ENCODE results near the gene P2RX6.
"Not testable (repeated sequence)": the region's sequence is repeated elsewhere in the genome, so short reads cannot be mapped to it uniquely, and the experiment has no call there.

P2RX6 gene

DNA sequence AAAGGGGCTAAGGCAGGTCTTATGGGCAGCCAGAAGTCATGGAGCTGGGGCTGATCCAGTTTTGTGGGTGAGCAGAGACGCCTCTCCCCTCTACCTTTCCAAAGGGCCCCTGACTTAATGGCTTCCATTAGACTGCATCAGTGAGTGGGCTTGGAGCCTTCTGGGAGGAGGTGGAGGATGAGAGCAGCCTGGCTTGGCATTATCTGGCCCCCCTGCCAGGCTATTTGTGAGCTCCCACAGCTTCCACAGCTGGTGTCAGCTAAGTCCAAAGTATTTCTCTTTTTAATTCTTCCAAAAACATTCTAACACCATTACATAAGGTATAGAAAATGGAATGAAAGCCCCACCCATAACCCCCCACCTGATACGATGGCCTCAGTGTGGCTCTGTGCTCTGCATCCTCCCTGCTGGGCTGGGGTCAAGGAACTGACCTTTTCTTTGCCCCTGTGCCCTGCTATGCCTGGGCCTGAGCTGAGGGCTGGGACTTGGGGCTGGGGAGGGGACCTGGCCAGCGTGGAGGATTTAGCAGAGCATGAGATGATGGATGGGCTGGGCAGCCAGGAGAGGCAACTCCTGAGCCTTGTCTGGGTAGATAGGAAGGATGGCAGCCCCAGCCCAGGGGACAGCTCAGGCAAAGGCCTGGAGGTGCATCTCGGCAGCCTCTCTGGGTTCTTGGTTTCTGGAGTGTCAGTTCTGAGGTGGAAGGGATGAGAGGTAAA, 43.9 kb upstream of the P2RX6 start:
- H3K4me3 ChIP-seq (ENCODE audit: low read length): no peak overlapping the region
- no peak for DNase-seq (ENCODE audit: low read depth)
- TF ChIP-seq, protein P1, sequence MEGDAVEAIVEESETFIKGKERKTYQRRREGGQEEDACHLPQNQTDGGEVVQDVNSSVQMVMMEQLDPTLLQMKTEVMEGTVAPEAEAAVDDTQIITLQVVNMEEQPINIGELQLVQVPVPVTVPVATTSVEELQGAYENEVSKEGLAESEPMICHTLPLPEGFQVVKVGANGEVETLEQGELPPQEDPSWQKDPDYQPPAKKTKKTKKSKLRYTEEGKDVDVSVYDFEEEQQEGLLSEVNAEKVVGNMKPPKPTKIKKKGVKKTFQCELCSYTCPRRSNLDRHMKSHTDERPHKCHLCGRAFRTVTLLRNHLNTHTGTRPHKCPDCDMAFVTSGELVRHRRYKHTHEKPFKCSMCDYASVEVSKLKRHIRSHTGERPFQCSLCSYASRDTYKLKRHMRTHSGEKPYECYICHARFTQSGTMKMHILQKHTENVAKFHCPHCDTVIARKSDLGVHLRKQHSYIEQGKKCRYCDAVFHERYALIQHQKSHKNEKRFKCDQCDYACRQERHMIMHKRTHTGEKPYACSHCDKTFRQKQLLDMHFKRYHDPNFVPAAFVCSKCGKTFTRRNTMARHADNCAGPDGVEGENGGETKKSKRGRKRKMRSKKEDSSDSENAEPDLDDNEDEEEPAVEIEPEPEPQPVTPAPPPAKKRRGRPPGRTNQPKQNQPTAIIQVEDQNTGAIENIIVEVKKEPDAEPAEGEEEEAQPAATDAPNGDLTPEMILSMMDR (IDR thresholded peaks at IDR 0.05; ENCODE audit: insufficient read depth, low read depth, low read length, missing control alignments): no peak

DNA sequence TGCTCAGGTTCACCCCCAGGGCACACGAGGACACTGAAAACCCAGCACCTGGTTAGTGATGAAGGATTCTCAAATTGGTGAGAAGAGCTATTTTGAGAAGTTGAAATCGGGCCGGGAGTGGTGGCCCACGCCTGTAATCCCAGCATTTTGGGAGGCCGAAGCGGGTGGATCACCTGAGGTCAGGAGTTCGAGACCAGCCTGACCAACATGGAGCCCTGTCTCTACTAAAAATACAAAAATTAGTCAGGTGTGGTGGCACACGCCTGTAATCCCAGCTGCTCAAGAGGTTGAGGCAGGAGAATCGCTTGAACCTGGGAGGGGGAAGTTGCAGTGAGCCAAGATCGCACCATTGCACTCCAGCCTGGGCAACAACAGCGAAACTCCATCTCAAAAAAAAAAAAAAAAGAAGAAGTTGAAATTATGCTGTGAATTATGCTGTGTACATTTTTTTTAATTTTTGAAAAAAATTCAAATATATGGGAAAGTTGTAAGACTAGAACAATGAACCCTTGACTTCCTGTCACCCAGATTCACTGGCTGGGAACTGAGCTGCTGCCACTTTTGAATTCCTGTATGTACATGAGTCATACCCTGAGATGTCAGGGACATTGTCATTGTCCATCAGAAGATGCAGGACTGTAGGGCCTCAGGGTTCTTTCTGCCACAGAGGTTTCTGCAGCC, 42.8 kb upstream of the P2RX6 start:
- not testable (repeated sequence) for H3K4me3 ChIP-seq (ENCODE audit: low read length); DNase-seq (ENCODE audit: low read depth)

DNA sequence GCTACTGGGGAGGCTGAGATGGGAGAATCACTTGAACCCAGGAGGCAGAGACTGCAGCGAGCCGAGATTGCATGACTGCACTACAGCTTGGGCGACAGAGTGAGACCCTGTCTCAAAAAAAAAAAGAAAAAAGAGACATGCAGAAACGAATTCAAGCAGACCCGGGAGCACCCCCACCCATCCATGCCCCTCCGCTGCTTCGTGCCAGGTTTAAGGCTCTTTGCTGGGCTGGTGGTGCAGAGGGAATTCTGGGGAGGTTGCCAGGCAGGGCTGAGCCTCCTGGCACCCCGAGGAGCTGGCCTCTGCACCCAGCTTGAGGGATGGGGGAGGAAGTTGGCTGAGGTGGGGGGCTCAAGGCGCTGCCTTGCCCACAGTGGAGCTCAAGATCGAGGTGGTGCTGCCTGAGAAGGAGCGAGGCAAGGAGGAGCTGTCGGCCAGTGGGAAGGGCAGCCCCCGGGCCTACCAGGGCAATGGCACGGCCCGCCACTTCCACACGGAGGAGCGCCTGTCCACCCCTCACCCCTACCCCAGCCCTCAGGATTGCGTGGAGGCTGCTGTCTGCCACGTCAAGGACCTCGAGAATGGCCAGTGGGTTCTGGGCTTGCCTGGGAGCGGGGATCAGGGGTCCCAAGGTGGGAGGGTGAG, 41.9 kb upstream of the P2RX6 start:
- no peak for DNase-seq (ENCODE audit: low read depth)
- TF ChIP-seq, protein P1 (IDR thresholded peaks at IDR 0.05; ENCODE audit: insufficient read depth, low read depth, low read length, missing control alignments): no peak
- no peak overlapping the region for H3K4me3 ChIP-seq (ENCODE audit: low read length)

DNA sequence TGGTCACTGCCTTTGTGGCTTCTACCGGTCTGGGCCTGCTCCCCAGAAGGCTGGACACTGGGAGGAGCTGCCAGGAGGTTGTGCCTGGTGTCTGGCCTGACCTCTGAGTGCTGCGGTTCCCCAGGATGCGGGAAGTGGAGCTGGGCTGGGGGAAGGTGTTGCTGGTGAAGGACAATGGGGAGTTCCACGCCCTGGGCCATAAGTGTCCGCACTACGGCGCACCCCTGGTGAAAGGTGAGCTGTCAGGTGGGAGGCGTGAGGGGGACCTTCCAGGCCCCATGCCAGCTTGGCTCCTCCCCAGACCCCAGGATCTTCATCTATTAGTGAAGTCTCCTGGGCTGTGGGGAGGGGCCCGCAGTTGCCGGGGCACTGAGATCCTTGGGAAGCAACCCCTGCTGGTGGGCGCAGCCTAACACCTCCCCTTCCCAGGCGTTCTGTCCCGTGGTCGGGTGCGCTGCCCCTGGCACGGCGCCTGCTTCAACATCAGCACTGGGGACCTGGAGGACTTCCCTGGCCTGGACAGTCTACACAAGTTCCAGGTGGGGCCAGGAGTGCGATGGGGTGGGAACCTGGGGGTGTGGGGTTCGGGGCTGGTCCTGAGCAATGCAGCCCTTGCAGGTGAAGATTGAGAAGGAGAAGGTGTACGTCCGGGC, 41.2 kb upstream of the P2RX6 start:
- DNase-seq (ENCODE audit: low read depth): no peak
- TF ChIP-seq, protein P1 (IDR thresholded peaks at IDR 0.05; ENCODE audit: insufficient read depth, low read depth, low read length, missing control alignments): no peak
- H3K4me3 ChIP-seq (ENCODE audit: low read length): no peak overlapping the region

DNA sequence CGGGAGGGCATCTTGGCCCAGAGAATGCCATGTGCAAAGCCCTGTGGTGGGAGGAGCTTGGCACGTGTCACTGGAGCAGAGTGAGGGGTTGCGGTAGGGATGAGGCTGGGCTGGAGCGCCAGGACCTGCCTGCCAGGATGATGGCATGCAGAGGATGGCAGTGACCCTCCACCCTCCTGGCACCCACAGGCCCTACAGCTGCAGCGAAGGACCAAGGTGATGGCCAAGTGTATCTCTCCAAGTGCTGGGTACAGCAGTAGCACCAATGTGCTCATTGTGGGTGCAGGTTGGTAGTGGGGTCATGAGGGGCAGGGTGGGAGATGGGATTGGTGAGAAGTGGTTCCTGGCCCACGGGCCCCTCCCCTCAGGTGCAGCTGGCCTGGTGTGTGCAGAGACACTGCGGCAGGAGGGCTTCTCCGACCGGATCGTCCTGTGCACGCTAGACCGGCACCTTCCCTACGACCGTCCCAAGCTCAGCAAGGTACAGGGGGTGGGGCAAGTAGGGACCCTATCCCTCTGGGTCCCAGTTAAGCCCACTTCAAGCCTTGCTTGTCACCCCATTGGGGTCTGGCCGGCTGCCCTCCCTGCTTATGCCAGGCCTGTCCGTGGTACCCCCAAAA, 40.5 kb upstream of the P2RX6 start:
- TF ChIP-seq, protein P1 (IDR thresholded peaks at IDR 0.05; ENCODE audit: insufficient read depth, low read depth, low read length, missing control alignments): no peak
- no peak overlapping the region for H3K4me3 ChIP-seq (ENCODE audit: low read length)
- DNase-seq (ENCODE audit: low read depth): no peak

DNA sequence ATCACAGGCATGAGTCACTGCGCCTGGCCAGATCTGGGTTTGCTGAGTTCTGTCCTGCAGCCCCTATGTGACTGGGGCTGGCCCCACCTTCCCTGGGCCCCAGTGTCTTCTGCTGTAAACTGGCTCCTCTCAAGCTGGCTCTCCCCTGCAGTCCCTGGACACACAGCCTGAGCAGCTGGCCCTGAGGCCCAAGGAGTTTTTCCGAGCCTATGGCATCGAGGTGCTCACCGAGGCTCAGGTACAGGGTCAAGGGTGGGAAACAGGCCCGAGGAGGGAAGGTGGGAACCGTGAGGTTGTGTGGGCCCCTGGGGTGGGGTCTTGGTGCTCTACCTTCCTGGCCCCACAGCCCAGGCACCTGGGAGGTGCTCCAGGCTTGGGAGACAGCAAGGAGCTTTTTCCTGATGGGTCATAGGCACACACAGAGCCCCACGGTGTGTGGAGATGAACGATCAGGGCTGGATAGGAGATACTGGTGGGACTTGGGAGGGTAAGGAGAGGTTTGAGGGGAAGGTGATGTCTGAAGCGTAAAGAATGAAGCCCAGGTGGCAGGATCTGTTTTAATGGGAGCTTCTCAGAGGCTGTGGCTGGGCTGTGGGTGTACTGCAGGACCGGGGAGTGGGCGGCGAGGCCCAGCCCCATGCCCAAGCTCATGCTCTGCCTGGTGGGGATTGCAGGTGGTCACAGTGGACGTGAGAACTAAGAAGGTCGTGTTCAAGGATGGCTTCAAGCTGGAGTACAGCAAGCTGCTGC, 39.2 kb upstream of the P2RX6 start:
- TF ChIP-seq, protein P1 (IDR thresholded peaks at IDR 0.05; ENCODE audit: insufficient read depth, low read depth, low read length, missing control alignments): no peak
- DNase-seq (ENCODE audit: low read depth): no peak
- H3K4me3 ChIP-seq (ENCODE audit: low read length): no peak overlapping the region

Measured in epithelial cell of esophagus (primary cell).